ENCODE measurements around the gene RFX2.

GRCh38 chr19:5959260-5960004 lies 150.9 kb downstream of the RFX2 start:
- TF ChIP-seq ZNF274 (IDR thresholded peaks at IDR 0.05; ENCODE audit: low read depth, low read length) (no peak), YY1 (IDR thresholded peaks at IDR 0.05; ENCODE audit: insufficient read depth, insufficient read length) (no peak), SUZ12 (IDR thresholded peaks at IDR 0.05; ENCODE audit: extremely low read depth, insufficient read depth, insufficient read length) (no peak)

Measured in NT2/D1 (cell line).